Osteoblast (primary cell): ENCODE data around the gene GSTA5. TPM values are rescaled to one million over a fixed set of nuclear protein-coding genes. Genes with fewer than 3 reads are reported as not detected.
"Not testable (repeated sequence)": the region's sequence is repeated elsewhere in the genome, so short reads cannot be mapped to it uniquely, and the experiment has no call there.

ENCODE experiments used
- DNase-seq: peaks from one replicate; pipeline ENCODE4 v3.0.0; 2011; ENCODE audit warnings: low spot score, mixed read lengths; ENCODE audit not compliant: insufficient read length; ENCODE audit errors: missing footprints
- H2AFZ ChIP-seq: 2 replicates; pipeline ENCODE4 v1.6.0; 2011; ENCODE audit warnings: mild to moderate bottlenecking, low read length
- H3K27ac ChIP-seq: 2 replicates; pipeline ENCODE4 v1.5.1; 2011; ENCODE audit warnings: mild to moderate bottlenecking, low read depth, low read length, moderate library complexity
- H3K27me3 ChIP-seq: 2 replicates; pipeline ENCODE4 v1.6.0; 2012; ENCODE audit warnings: mild to moderate bottlenecking, control low read depth, inconsistent platforms, low read length, moderate library complexity; ENCODE audit not compliant: insufficient read depth
- H3K36me3 ChIP-seq: 2 replicates; pipeline ENCODE4 v1.5.1; 2011; ENCODE audit warnings: mild to moderate bottlenecking, low read length, control low read depth, moderate library complexity; ENCODE audit not compliant: insufficient read depth
- H3K4me1 ChIP-seq: 2 replicates; pipeline ENCODE4 v1.5.1; 2011; ENCODE audit warnings: mild to moderate bottlenecking, low read length, control low read depth, moderate library complexity; ENCODE audit not compliant: insufficient read depth
- H3K4me2 ChIP-seq: 2 replicates; pipeline ENCODE4 v1.6.0; 2011; ENCODE audit warnings: mild to moderate bottlenecking, low read length; ENCODE audit not compliant: insufficient read depth
- H3K4me3 ChIP-seq: fragments of 200-600 bp; sonication (generic); 3 replicates; pipeline ENCODE4 v1.5.1; 2012; ENCODE audit warnings: mild to moderate bottlenecking, low read length, inconsistent platforms; ENCODE audit not compliant: insufficient read depth
- H3K79me2 ChIP-seq: 2 replicates; pipeline ENCODE4 v1.6.0; 2012; ENCODE audit warnings: mild to moderate bottlenecking, low read length, control low read depth, inconsistent platforms; ENCODE audit not compliant: insufficient read depth
- H3K9me3 ChIP-seq: 2 replicates; pipeline ENCODE4 v1.5.1; 2011; ENCODE audit warnings: low read depth, low read length, control low read depth
- H4K20me1 ChIP-seq: 2 replicates; pipeline ENCODE4 v1.6.0; 2012; ENCODE audit warnings: mild to moderate bottlenecking, low read length, control low read depth; ENCODE audit not compliant: insufficient read depth
- total RNA-seq: library from RNA; depleted of rRNA; stranded (reverse); fragments of >200 nt; gene quantifications from 2 replicates; pipeline ENCODE4 v1.2.3, GENCODE V29; 2012
- TF ChIP-seq, protein P1 (sequence below): IDR thresholded peaks from 2 replicates; pipeline ENCODE4 v1.5.1; 2011; ENCODE audit warnings: mild to moderate bottlenecking, low read depth, low read length, moderate library complexity; ENCODE audit errors: extremely low read depth

Gene GSTA5
- total RNA-seq, 1 donor = not detected

DNA sequence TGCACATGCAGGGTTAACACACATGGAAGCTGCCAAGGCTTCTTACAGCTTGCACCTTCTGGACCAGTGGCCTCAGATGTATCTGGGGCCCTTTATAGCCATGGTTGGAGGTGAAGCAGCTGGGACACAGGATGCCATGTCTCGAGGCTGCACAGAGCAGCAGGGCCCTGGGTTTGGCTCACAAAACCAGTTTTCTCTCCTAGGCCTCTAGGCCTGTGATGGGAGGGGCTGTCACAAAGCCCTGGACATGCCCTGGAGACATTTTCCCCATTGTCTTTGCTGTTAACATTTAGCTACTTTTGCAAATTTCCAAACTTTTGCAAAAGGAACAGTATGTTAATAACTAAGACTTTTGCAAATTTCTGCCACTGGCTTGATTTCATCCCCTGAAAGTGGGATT lies 18.8 kb downstream of the GSTA5 start:
- TF ChIP-seq, protein P1, sequence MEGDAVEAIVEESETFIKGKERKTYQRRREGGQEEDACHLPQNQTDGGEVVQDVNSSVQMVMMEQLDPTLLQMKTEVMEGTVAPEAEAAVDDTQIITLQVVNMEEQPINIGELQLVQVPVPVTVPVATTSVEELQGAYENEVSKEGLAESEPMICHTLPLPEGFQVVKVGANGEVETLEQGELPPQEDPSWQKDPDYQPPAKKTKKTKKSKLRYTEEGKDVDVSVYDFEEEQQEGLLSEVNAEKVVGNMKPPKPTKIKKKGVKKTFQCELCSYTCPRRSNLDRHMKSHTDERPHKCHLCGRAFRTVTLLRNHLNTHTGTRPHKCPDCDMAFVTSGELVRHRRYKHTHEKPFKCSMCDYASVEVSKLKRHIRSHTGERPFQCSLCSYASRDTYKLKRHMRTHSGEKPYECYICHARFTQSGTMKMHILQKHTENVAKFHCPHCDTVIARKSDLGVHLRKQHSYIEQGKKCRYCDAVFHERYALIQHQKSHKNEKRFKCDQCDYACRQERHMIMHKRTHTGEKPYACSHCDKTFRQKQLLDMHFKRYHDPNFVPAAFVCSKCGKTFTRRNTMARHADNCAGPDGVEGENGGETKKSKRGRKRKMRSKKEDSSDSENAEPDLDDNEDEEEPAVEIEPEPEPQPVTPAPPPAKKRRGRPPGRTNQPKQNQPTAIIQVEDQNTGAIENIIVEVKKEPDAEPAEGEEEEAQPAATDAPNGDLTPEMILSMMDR = no peak
- H3K4me3 ChIP-seq = no peak overlapping the region

DNA sequence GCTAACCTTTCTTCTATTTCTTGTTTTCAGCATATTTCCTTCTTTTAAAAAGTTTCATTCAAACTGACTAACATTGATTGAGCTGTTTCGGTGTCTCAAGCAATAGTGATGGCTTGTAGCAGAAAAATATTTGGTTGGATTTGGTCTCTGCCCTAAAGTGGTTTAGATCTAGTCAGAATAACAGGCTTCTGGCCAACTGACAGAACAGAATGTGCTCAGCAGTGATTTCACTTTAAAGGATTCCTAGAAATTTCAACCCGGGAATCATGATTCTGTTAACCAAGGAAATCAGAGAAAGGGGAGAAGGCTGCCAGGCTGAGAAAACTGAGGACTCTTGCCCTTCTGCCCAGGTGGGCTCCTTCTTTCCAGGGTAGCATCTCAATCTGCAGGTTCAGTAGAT lies 20.4 kb downstream of the GSTA5 start:
- TF ChIP-seq, protein P1 = no peak
- peak; percentile 95 for DNase-seq
- Histone ChIP-seq H3K27ac (no peak overlapping the region), H3K4me1 (peaks cover 12% of the 10 kb centered on the region), H3K79me2 (no peaks in the 10 kb centered on the region), H3K27me3 (no peaks in the 10 kb centered on the region), H2AFZ (no peak overlapping the region), H3K4me3 (no peak overlapping the region), H3K4me2 (peak overlapping the region; percentile 10), H3K9me3 (no peaks in the 10 kb centered on the region), H3K36me3 (no peaks in the 10 kb centered on the region), H4K20me1 (no peaks in the 10 kb centered on the region)

More for the DNA sequence above, 18.8 kb downstream of the GSTA5 start:
- no peak overlapping the region for H3K4me2 ChIP-seq
- no peaks in the 10 kb centered on the region for H3K36me3 ChIP-seq
- H3K27me3 ChIP-seq = no peaks in the 10 kb centered on the region
- peaks cover 12% of the 10 kb centered on the region for H3K4me1 ChIP-seq
- no peaks in the 10 kb centered on the region for H3K79me2 ChIP-seq
- H3K27ac ChIP-seq = no peak overlapping the region
- DNase-seq = no peak
- H4K20me1 ChIP-seq = no peaks in the 10 kb centered on the region
- H2AFZ ChIP-seq = no peak overlapping the region
- H3K9me3 ChIP-seq = no peaks in the 10 kb centered on the region

GRCh38 chr6:52815167-52816092 lies 25.2 kb downstream of the GSTA5 start:
- TF ChIP-seq, protein P1 = peak; percentile 75

DNA sequence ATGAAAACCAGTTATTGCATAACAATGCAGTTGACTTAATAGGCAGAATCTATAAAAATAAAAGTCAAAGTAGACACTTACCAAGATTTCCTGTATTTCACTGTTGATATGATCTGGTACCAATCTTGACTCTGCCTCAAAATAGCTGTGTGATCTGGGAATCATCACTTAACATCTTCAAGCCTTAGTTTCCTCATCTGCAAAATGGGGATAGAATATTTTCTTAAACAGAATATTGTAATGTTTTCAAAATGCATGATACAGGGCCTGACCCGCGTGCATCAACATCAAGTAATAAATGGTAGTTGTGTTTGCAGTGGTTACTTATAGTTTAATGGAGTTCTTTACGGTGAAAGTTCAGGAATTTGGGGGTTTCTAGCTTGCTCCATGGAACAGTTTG lies 26.1 kb downstream of the GSTA5 start:
- H2AFZ ChIP-seq, H3K27me3 ChIP-seq, H3K9me3 ChIP-seq, H3K4me3 ChIP-seq, H3K4me1 ChIP-seq, H3K36me3 ChIP-seq, DNase-seq, H3K79me2 ChIP-seq, H3K27ac ChIP-seq, H3K4me2 ChIP-seq, H4K20me1 ChIP-seq: not testable (repeated sequence)

More at GRCh38 chr6:52815167-52816092, 25.2 kb downstream of the GSTA5 start:
- Histone ChIP-seq H3K9me3 (no peaks in the 10 kb centered on the region), H3K4me1 (peaks cover 9% of the 10 kb centered on the region), H3K4me3 (no peak overlapping the region), H3K4me2 (peak overlapping the region; percentile 44), H3K27me3 (peaks cover 3% of the 10 kb centered on the region), H2AFZ (peak overlapping the region; percentile 60), H3K27ac (no peak overlapping the region), H3K79me2 (no peaks in the 10 kb centered on the region), H3K36me3 (no peaks in the 10 kb centered on the region), H4K20me1 (no peaks in the 10 kb centered on the region)
- DNase-seq = peak; percentile 54

- DNase-seq, H3K27ac ChIP-seq, H4K20me1 ChIP-seq, H3K4me2 ChIP-seq, H3K4me1 ChIP-seq, H3K9me3 ChIP-seq, H3K27me3 ChIP-seq, H3K4me3 ChIP-seq, H2AFZ ChIP-seq, H3K79me2 ChIP-seq, H3K36me3 ChIP-seq: not testable (repeated sequence)
These were observed 30.8 kb downstream of the GSTA5 start for GRCh38 chr6:52809777-52810176.
